ENCODE results near the gene FIG4. TPM values are rescaled to one million over a fixed set of nuclear protein-coding genes. Genes with fewer than 3 reads are reported as not detected.
"Not testable (repeated sequence)": the region's sequence is repeated elsewhere in the genome, so short reads cannot be mapped to it uniquely, and the experiment has no call there.

The FIG4 gene
- total and polyA plus RNA-seq, 8 donors, result 4.0 to 10.8 (median 6.1) TPM

DNA sequence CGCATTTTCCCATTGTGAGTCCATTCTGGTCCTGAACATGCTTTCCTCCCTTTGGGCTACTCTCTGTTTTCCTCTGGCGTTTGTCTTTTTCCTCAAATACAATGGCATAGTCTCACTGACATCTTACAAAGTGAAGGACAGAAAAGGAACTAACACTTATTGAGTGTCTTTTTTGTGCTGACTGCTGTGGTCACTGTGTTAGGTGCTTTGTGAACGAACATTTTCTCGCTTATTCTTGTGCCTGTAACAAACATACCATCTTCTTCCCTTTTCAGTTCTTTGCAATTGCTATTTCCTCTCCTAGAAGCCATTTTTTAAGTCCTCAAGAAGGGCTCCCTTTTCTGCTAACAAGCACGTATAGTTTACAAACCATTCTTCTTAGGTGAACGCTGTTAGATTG, 15.4 kb downstream of the FIG4 start:
- Histone ChIP-seq H3K27ac (no peak overlapping the region), H3K4me1 (peaks cover 0 to 8% (median 0%) of the 10 kb centered on the region in 3 donors), H3K9me3 (no peaks in the 10 kb centered on the region), H3K4me3 (no peak overlapping the region), H3K36me3 (no peaks in the 10 kb centered on the region), H3K27me3 (no peaks in the 10 kb centered on the region)
- intact Hi-C loops (cut with DNase I), result loop anchor here in 2 of 3 donors (5.0 to 10.0 kb wide), 3 partner anchors 331 to 688 kb away; no protein-coding TSS in a partner anchor
- FAIRE-seq (no peak), ATAC-seq (no peak), DNase-seq (no peak)
- TF ChIP-seq, protein P1, sequence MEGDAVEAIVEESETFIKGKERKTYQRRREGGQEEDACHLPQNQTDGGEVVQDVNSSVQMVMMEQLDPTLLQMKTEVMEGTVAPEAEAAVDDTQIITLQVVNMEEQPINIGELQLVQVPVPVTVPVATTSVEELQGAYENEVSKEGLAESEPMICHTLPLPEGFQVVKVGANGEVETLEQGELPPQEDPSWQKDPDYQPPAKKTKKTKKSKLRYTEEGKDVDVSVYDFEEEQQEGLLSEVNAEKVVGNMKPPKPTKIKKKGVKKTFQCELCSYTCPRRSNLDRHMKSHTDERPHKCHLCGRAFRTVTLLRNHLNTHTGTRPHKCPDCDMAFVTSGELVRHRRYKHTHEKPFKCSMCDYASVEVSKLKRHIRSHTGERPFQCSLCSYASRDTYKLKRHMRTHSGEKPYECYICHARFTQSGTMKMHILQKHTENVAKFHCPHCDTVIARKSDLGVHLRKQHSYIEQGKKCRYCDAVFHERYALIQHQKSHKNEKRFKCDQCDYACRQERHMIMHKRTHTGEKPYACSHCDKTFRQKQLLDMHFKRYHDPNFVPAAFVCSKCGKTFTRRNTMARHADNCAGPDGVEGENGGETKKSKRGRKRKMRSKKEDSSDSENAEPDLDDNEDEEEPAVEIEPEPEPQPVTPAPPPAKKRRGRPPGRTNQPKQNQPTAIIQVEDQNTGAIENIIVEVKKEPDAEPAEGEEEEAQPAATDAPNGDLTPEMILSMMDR (IDR thresholded peaks at IDR 0.05), result no peak
- WGBS, 2 donors, result 76 to 84% methylated on average over 6 of the region's 6 CpGs

DNA sequence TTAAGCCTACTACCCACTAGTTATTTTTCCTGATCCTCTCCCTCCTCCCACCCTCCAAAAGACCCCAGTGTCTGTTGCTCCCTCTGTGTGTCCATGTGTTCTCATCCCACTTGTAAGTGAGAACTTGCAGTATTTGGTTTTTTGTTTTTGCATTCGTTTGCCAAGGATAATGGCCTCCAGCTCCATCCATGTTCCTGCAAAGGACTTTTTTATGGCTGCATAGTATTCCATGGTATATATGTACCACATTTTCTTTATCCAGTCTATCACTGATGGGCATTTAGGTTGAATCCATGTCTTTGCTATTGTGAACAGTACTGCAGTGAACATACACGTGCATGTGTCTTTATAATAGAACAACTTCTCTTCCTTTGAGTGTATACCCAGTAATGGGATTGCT, 17.0 kb downstream of the FIG4 start:
- not testable (repeated sequence) for H3K9me3 ChIP-seq, FAIRE-seq, H3K4me3 ChIP-seq, ATAC-seq, H3K4me1 ChIP-seq, H3K27me3 ChIP-seq, H3K36me3 ChIP-seq, DNase-seq, H3K27ac ChIP-seq
- WGBS, 2 donors, result 87 to 89% methylated on average over 2 of the region's 2 CpGs
- intact Hi-C loops (cut with DNase I), result loop anchor here in 2 of 3 donors (5.0 to 10.0 kb wide), 3 partner anchors 329 to 687 kb away; no protein-coding TSS in a partner anchor

DNA sequence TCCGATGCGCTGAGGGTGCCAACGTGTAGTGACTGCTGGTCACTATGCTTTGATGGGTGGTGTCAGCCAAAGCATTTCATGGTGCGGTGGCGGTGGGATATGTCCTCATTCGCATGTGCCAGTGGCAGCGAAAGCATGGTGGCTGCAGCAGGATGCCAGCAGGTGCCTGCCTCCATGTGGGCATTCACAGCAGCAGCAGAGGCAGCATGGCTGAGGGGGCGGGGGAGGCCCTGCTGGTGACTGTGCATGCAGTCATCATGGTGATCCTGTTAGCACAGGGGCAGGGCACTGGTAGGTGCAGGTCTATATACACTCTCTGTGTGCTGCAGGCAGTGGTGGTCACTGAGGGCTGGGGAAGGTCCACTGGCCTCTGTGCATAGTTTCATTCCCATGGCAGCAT, 22.0 kb downstream of the FIG4 start:
- Histone ChIP-seq H3K9me3 (no peaks in the 10 kb centered on the region), H3K27ac (no peak overlapping the region), H3K4me1 (no peaks in the 10 kb centered on the region), H3K36me3 (peaks cover 0 to 7% (median 0%) of the 10 kb centered on the region in 3 donors), H3K27me3 (no peaks in the 10 kb centered on the region), H3K4me3 (no peak overlapping the region)
- WGBS, 2 donors, result 92 to 95% methylated on average over 8 of the region's 8 CpGs
- DNase-seq (peak in 2 of 6 donors; percentile 21 to 46), FAIRE-seq (no peak), ATAC-seq (no peak)
- TF ChIP-seq, protein P1 (IDR thresholded peaks at IDR 0.05), result no peak
- intact Hi-C loops (cut with DNase I), result no loop called here

DNA sequence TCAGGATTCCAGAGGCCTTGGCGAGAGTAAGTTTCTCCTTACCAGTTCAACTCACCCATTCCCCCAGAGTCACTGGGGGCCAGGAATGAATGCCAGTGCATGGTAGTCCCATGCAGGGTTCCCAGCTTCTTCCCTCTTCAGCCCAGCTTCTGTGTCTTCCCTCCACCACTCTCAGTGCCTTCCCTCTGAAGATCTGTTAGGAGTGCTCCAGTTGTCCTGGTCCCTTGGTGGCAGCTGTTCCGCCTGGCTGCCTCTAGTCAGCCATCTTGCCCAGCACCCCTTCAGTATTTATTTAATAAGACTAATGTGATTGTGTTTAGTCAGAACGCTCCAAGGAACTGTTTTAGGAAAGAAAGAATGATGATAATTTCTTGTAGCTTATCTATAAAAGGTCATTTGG, 23.1 kb downstream of the FIG4 start:
- H3K4me3 ChIP-seq, result no peak overlapping the region
- TF ChIP-seq, protein P1 (IDR thresholded peaks at IDR 0.05), result no peak
- H3K36me3 ChIP-seq, result peaks cover 0 to 7% (median 0%) of the 10 kb centered on the region in 3 donors
- DNase-seq (no peak), ATAC-seq (no peak), FAIRE-seq (no peak)
- H3K9me3 ChIP-seq, result no peaks in the 10 kb centered on the region
- no peaks in the 10 kb centered on the region for H3K27me3 ChIP-seq
- no peaks in the 10 kb centered on the region for H3K4me1 ChIP-seq
- intact Hi-C loops (cut with DNase I), result no loop called here
- 68 to 74% methylated on average over 3 of the region's 3 CpGs for WGBS, 2 donors
- H3K27ac ChIP-seq, result no peak overlapping the region

DNA sequence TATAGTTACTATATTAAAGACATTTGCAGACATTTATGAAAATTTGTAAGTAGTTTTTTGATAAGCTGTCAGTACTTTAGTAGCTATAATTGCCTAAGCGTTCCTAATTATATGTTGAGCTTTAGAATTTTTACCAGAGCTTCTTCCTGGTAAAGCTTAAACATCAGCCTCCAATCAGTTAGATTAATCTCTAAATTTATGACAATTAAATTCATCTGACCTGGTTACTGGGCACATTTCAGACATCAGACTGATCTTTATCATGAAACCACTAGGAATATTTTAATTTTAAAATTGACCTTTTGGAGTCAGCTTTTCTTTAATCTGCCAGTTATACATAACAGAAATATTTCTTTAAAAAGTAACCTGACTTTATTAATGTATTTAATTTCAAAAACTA, 23.5 kb downstream of the FIG4 start:
- Histone ChIP-seq H3K4me3 (no peak overlapping the region), H3K27ac (no peak overlapping the region), H3K36me3 (peaks cover 0 to 7% (median 0%) of the 10 kb centered on the region in 3 donors), H3K9me3 (no peaks in the 10 kb centered on the region), H3K27me3 (no peaks in the 10 kb centered on the region), H3K4me1 (no peaks in the 10 kb centered on the region)
- TF ChIP-seq, protein P1 (IDR thresholded peaks at IDR 0.05), result no peak
- FAIRE-seq (no peak), ATAC-seq (no peak), DNase-seq (no peak)
- 80 to 87% methylated on average over 1 of the region's 1 CpG for WGBS, 2 donors
- intact Hi-C loops (cut with DNase I), result no loop called here
